OCI-LY7 (cell line): ENCODE measurements around the gene PIEZO1. TPM values are rescaled to one million over a fixed set of nuclear protein-coding genes. Genes with fewer than 3 reads are reported as not detected.

ENCODE experiments used
- BruUV-seq: library from RNA; stranded (reverse); fragments of 400-500 nt; replicated peaks from 2 replicates; lab custom pipeline; 2021; lab: Mats Ljungman, UMichigan
- CTCF ChIA-PET: fragments of 300-600 bp; sonication (Branson Sonifier 250); formaldehyde crosslinking; loops from one replicate; lab custom pipeline; 2022; ENCODE audit warnings: antibody characterized with exemption; ENCODE audit not compliant: unreplicated experiment; lab: Charles Lee
- POLR2A ChIA-PET: fragments of 300-600 bp; sonication (Branson Sonifier 250); formaldehyde crosslinking; loops from one replicate; lab custom pipeline; 2022; ENCODE audit warnings: antibody characterized with exemption; lab: Charles Lee
- DNase-seq: peaks from one replicate; pipeline ENCODE4 v3.0.0-alpha.2; 2015; ENCODE audit warnings: low spot score
- H2AFZ ChIP-seq: fragments of 200-600 bp; sonication (generic), shearing (Covaris generic); 2 replicates; pipeline ENCODE4 v1.6.1; 2014; ENCODE audit warnings: mild to moderate bottlenecking, antibody characterized with exemption, low read length, moderate library complexity
- H3K27ac ChIP-seq: fragments of 200-600 bp; sonication (generic); 2 replicates; pipeline ENCODE4 v1.5.1; 2014; ENCODE audit warnings: mixed run types, low read depth, mild to moderate bottlenecking, moderate library complexity, low read length, inconsistent platforms; ENCODE audit not compliant: poor library complexity, severe bottlenecking
- H3K36me3 ChIP-seq: fragments of 200-600 bp; sonication (generic); 2 replicates; pipeline ENCODE4 v1.6.1; 2014; ENCODE audit warnings: mild to moderate bottlenecking, antibody characterized with exemption, low read length, moderate library complexity, mixed read lengths; ENCODE audit not compliant: insufficient read depth
- H3K4me1 ChIP-seq: fragments of 200-600 bp; sonication (generic); 2 replicates; pipeline ENCODE4 v1.5.1; 2014; ENCODE audit warnings: mild to moderate bottlenecking, low read length; ENCODE audit not compliant: insufficient read depth, poor library complexity, severe bottlenecking
- H3K4me2 ChIP-seq: fragments of 200-600 bp; sonication (generic); 2 replicates; pipeline ENCODE4 v1.6.1; 2014; ENCODE audit warnings: mild to moderate bottlenecking, low read length
- H3K4me3 ChIP-seq: fragments of 200-600 bp; sonication (generic); 2 replicates; pipeline ENCODE4 v1.5.1; 2014; ENCODE audit warnings: mild to moderate bottlenecking, low read depth, low read length; ENCODE audit not compliant: poor library complexity, severe bottlenecking
- H3K79me2 ChIP-seq: fragments of 200-600 bp; sonication (generic); 2 replicates; pipeline ENCODE4 v1.6.1; 2016; ENCODE audit warnings: low read depth, mild to moderate bottlenecking, low read length, moderate library complexity, mixed read lengths; ENCODE audit not compliant: insufficient read depth
- H3K9me2 ChIP-seq: fragments of 200-600 bp; sonication (generic); 2 replicates; pipeline ENCODE4 v1.6.1; 2016; ENCODE audit warnings: mild to moderate bottlenecking, low read length, mixed read lengths; ENCODE audit not compliant: insufficient read depth
- H3K9me3 ChIP-seq: fragments of 200-600 bp; sonication (generic); 2 replicates; pipeline ENCODE4 v1.6.1; 2014; ENCODE audit warnings: mild to moderate bottlenecking, mixed run types, low read length, mixed read lengths
- H4K20me1 ChIP-seq: fragments of 200-600 bp; sonication (generic); 2 replicates; pipeline ENCODE4 v1.6.1; 2014; ENCODE audit warnings: mild to moderate bottlenecking, antibody characterized with exemption, low read length, moderate library complexity, mixed read lengths; ENCODE audit not compliant: insufficient read depth
- EZH2phosphoT487 ChIP-seq: fragments of 200-600 bp; sonication (generic); IDR thresholded peaks from 2 replicates; pipeline ENCODE4 v1.6.1; 2018; ENCODE audit warnings: low read depth, borderline replicate concordance, mild to moderate bottlenecking, mixed run types, antibody characterized with exemption, low read length, moderate library complexity, mixed read lengths
- intact Hi-C: fragments of 100-400 bp; cut with micrococcal nuclease; formaldehyde crosslinking; loops from one replicate; pipeline ENCODE4 v1.10.0; 2022; ENCODE audit not compliant: unreplicated experiment
- total RNA-seq, 2 experiments: library from RNA; depleted of rRNA in 1 of 2; stranded (reverse); fragments of >200 nt in 1 of 2; shearing (Covaris generic) in 1 of 2; gene quantifications; 2 replicates each; pipeline ENCODE4 v1.2.3, GENCODE V29; 2014 to 2022
- TF ChIP-seq, protein P1 (sequence below): fragments of 200-600 bp; sonication (generic); conservative IDR thresholded peaks from 2 replicates; pipeline ENCODE4 v1.5.1; 2014; ENCODE audit warnings: mild to moderate bottlenecking, antibody characterized with exemption, low read length, moderate library complexity, mixed read lengths

The PIEZO1 gene
- total RNA-seq, 2 experiments from 2014 or later = 144 to 154 TPM

DNA sequence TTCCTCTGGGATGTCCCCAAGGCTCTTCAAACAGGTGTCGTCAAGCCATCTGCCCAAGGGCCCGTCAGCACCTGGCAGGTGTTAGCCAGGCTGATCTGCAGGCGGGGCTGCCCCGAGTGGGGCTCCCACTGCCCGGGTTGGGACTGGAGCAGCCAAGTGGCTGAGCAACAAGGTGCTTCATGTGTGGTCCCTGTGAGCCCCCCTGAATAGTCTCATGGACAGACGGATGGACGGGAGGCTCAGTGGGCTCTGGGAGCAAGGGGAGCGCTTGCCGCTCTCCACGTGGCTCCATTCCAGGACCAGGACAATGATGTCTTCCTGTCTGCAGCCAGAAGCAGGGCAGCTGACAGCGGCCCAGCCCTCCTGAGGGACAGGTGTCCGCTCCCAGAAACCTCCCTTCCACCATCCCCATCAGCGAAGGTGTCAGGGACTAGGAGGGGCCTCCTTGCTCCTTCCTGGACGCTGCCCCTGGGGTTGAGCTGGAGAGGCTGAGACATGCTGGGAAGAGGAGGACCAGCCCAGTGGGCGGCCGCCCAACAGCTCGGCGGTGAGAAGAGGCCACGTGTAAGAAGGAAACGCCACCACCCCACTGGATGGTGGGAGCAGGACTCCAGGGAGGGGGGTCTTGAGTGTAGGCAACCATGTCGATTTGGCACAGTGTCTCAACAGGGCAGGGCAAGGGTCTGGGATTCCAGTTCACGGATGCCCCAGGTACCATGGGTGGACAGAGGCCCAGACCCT, 108.3 kb downstream of the PIEZO1 start:
- Histone ChIP-seq H3K4me1 (peaks cover 26% of the 10 kb centered on the region), H2AFZ (no peak overlapping the region), H3K9me2 (no peaks in the 10 kb centered on the region), H3K27ac (no peak overlapping the region), H3K79me2 (no peaks in the 10 kb centered on the region), H3K4me2 (no peak overlapping the region), H3K9me3 (no peaks in the 10 kb centered on the region), H3K4me3 (no peak overlapping the region), H4K20me1 (no peaks in the 10 kb centered on the region), H3K36me3 (peaks cover 11% of the 10 kb centered on the region; the same call in 1 of the 2 replicates)
- POLR2A ChIA-PET = no interaction called here
- intact Hi-C loops = no loop called here
- no peak for DNase-seq
- TF ChIP-seq, protein P1, sequence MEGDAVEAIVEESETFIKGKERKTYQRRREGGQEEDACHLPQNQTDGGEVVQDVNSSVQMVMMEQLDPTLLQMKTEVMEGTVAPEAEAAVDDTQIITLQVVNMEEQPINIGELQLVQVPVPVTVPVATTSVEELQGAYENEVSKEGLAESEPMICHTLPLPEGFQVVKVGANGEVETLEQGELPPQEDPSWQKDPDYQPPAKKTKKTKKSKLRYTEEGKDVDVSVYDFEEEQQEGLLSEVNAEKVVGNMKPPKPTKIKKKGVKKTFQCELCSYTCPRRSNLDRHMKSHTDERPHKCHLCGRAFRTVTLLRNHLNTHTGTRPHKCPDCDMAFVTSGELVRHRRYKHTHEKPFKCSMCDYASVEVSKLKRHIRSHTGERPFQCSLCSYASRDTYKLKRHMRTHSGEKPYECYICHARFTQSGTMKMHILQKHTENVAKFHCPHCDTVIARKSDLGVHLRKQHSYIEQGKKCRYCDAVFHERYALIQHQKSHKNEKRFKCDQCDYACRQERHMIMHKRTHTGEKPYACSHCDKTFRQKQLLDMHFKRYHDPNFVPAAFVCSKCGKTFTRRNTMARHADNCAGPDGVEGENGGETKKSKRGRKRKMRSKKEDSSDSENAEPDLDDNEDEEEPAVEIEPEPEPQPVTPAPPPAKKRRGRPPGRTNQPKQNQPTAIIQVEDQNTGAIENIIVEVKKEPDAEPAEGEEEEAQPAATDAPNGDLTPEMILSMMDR = no peak
- TF ChIP-seq EZH2phosphoT487 = no peak
- no TSS peak for BruUV-seq
- CTCF ChIA-PET = no interaction called here

DNA sequence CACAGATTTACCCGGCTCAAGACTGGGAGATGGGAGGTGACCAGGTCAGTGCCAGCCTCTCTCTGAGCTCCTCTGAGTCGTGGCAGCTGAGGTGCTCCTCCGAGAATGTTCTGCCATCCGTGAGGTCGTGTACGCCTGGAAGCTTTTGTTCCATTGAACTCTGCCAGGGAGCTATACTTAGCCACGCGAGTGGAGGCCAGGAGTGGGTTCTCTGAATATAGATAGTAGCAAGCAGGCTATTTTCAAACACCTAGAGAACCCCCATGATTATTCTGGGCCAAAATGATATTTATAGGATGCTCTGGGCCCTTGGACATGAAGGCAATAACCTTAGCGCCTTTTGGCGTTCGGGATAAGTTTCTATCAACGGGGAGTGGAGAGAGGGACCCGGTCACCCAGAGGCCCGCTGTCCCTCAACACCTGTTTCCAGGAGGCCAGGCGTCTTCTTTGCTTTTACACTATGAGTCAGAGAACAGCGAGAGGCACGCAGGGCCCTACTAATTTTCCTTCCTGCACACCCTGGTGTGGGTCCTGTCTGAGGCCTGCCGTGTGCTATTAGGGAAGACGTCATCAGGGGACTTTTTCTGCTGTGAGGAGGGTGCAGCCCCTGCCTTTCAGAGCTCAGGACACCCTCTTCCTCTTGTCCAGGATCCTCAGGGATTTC, 111.2 kb downstream of the PIEZO1 start:
- CTCF ChIA-PET = no interaction called here
- BruUV-seq = no TSS peak
- Histone ChIP-seq H3K9me3 (no peaks in the 10 kb centered on the region), H3K4me3 (no peak overlapping the region), H4K20me1 (no peaks in the 10 kb centered on the region), H3K27ac (no peak overlapping the region), H3K36me3 (peaks cover 20% of the 10 kb centered on the region), H3K4me1 (no peaks in the 10 kb centered on the region), H3K4me2 (no peak overlapping the region), H3K79me2 (no peaks in the 10 kb centered on the region), H2AFZ (no peak overlapping the region), H3K9me2 (no peaks in the 10 kb centered on the region)
- DNase-seq = no peak
- POLR2A ChIA-PET = interaction anchor here (0.5 to 0.6 kb wide), 2 partner anchors 12 to 1150 kb away, joined by 3 to 6 read pairs; no protein-coding TSS in a partner anchor
- TF ChIP-seq EZH2phosphoT487 = no peak
- TF ChIP-seq, protein P1 = no peak
- intact Hi-C loops = no loop called here
